HG03064 (cell line): ENCODE results near the gene ZMYND8.

Experiments
- ATAC-seq: cut with Tn5 transposase; IDR thresholded peaks from one replicate; pipeline ENCODE4 v1.9.1; 2021; ENCODE audit warnings: low read depth; ENCODE audit not compliant: unreplicated experiment

The ZMYND8 gene

GRCh38 chr20:47235853-47236638 lies 120.5 kb downstream of the ZMYND8 start:
- ATAC-seq, result no peak

DNA sequence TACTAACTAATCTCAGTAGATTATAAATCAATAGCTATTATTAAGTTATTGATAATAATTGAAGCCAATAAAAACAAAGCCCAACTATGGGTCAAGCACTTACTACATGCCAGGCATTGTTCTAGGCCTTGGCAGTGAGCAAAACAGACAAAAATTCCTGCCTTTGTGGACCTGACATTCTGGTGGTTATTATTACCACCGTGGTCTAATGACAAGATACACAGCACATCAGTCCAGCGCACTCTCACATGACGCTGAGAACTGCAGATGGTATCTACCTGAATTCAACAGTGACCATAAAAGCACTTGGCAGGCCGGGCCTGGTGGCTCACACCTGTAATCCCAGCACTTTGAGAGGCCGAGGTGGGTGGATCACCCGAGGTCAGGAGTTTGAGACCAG lies 121.4 kb downstream of the ZMYND8 start:
- ATAC-seq, result no peak

DNA sequence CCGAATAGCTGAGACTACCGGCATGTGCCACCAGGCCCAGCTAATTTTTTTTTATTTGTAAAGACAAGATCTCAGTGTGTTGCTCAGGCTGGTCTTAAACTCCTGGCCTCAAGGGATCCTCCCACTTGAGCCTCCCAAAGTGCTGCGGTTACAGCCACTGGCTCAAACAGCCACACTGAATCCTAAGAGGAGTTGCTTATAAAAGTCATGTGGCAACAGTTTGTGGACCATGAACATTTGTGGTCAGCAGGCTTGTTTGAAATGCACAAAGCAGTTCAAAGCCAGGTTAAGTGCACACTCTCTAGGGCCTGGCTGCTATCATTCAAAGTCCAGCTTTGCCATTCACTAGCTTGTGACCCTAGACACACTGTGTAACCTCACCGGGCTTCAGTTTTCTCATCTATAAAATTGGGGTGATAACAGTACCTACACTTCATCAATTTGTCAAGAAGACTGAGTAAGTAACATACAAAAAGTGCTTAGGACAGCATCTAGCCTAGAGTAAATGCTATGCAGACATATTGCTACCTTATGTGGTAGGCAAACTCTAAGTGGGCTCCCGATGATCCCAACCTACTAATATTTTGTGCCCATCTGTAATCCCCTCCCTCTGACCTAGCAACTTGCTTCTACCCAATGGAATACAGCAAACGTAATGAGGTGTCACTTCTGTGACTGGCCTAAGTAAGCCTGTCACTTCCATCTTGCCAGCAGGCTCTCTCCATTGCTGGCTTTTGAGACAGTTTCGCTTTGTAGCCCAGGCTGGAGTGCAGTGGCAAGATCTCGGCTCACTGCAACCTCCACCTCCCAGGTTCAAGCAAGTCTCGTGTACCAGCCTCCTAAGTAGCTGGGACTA lies 122.9 kb downstream of the ZMYND8 start:
- ATAC-seq, result no peak

DNA sequence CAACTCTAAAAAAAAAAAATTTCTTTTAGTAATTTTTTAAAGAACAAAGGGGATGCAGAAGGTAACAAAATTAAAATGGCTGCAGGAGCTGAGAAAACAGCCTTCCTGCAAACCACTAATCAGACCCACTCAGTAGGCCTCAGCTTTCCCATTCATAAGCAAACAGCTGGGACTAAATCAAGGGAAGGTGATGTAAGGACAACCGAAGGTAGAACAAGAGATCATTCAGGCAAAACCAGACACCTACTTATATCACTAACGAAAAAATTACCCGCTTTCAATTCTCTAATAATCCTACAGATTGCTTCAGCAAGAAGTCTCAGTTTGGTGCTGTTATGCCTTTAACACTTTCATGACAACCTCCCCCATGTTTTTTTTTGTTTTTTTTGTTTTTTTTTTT lies 124.0 kb downstream of the ZMYND8 start:
- no peak for ATAC-seq

GRCh38 chr20:47231382-47232039 lies 125.0 kb downstream of the ZMYND8 start:
- ATAC-seq, result no peak

DNA sequence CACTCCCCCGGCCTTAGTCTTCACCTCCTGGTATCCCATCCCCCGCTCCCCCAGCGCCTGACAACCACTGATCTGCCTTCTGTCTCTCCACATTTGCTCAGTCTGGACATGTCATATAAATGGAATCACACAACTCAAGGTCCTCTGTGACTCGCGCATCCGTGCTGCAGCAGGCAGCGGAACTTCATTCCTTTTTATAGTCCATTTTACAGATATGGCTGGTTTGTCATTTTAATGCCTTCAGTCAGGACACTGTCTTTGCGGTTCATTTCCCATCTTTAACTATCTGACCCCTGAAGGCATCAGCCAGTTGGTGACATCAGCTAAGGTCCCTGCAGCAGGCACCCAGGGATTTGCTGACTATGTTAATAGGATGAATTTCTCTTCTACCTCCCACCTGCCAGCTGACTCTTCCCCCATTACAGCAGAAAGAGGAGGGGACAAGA lies 125.7 kb downstream of the ZMYND8 start:
- no peak for ATAC-seq

GRCh38 chr20:47228654-47229053 lies 127.8 kb downstream of the ZMYND8 start:
- ATAC-seq, result no peak

DNA sequence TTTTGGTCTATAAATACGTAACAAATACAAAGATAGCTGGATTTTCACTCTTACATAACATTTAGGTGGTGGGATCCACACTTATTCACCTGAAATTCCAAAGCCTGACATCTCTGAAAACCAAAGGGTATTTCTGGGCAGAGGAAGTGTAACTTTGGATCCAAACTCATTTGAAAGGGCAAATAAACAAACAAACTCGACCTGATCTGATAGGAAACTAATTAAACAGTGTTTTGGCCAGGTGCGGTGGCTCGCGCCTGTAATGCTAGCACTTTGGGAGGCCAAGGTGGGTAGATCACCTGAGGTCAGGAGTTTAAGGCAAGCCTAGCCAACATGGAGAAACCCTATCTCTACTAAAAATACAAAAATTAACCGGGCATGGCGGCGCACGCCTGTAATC lies 128.9 kb downstream of the ZMYND8 start:
- no peak for ATAC-seq

- no peak for ATAC-seq
These were observed 129.4 kb downstream of the ZMYND8 start for GRCh38 chr20:47227119-47227518.

GRCh38 chr20:47225458-47225857 lies 131.0 kb downstream of the ZMYND8 start:
- no peak for ATAC-seq

- ATAC-seq, result no peak
These were observed 131.6 kb downstream of the ZMYND8 start for GRCh38 chr20:47224857-47225256.

DNA sequence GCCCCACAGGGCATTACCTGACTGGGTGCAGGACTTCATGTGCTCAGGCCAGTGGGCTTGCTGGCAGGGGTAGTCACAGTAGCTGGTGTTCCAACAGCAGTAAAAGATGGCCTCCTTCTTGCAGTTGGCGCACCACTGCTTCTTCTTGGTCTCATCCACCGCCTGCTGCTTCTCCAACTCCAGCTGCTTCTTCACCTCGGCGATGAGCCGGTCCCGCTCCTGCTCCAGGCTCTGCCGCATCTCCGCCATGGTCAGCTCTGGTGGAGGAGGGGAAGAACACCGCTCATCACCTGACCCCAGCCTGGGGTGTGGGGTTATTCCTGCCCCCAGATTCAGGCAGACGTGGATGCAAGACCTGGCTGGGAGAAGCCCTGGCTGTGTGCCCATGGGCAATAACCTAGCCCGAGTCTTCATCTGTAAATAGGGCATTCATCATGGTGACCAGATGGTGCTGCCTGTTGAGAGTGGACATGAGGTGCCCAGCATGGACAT lies 132.2 kb downstream of the ZMYND8 start:
- ATAC-seq, result no peak

DNA sequence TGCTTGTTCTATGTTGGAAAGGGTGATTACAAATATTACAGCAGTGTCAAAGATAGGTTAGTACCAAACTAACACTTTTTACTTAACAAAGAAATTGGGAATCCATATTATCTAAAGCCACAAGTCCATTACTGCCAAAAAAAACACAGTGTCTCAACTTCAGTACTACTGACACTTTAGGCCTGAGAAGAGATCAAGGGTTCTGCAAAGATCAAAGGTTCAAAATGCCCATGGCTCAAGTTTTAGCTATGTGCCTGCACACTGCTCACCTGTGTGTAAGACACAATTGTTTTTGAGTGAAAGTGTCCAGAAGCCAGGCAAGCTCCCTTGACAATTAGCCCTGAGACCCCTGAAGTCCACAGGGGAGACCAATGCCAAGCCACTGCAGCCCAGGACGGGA lies 132.6 kb downstream of the ZMYND8 start:
- no peak for ATAC-seq

- no peak for ATAC-seq
These were observed 133.9 kb downstream of the ZMYND8 start for GRCh38 chr20:47222468-47223119.

DNA sequence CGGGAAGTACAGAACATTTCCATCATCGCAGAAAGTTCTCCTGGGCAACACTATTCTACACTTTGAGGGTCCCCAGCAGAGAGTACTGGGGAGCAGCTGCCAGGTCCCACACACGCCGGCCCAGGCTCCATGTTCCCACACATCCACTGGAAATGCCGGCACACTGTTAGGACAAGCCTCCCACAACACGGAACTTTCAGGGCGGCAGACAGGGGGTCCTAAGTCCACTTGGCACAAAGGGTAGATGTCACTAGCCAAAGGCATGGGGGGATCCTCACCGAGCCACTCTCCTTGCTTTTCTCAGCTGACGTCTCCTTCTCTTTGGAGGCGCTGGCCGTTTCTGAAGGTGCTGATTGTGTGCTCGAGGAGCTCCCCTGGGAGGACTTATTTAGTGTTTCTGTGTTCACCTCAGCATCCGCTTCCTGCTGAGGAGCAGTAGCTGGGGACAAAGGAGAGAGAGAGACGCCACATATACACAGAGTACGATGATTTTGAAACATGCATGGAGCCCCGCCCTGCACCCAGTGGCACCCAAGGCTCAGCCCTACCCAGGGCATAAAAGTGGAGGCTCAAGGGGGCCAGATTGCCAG lies 135.4 kb downstream of the ZMYND8 start:
- no peak for ATAC-seq

- no peak for ATAC-seq
These were observed 136.3 kb downstream of the ZMYND8 start for GRCh38 chr20:47220161-47220582.

GRCh38 chr20:47217482-47218446 lies 138.7 kb downstream of the ZMYND8 start:
- no peak for ATAC-seq

GRCh38 chr20:47216819-47217410 lies 139.6 kb downstream of the ZMYND8 start:
- ATAC-seq, result no peak
